Limb (tissue), 2 donors: ENCODE measurements around the gene OR10H2.
A peak's percentile ranks its signal among the peaks of the same experiment; 100 is the strongest.
"Not testable (repeated sequence)": the region's sequence is repeated elsewhere in the genome, so short reads cannot be mapped to it uniquely, and the experiment has no call there.

ENCODE experiments used
- DNase-seq, 2 donors: peaks; one replicate each; pipeline ENCODE4 v3.0.0-alpha.2; 2016; ENCODE audit errors: extremely low spot score in 2 of 2

Gene OR10H2

GRCh38 chr19:15727724-15728123 is at the start of gene OR10H2:
Gene OR10H2 (plus strand): TSS chr19:15728024. CDS start chr19:15728044, 20 bp downstream.
- no peak for DNase-seq

- DNase-seq: no peak
These were observed 48.7 kb upstream of the OR10H2 start for GRCh38 chr19:15679089-15679488.

- not testable (repeated sequence) for DNase-seq
These were observed 48.0 kb upstream of the OR10H2 start for GRCh38 chr19:15679865-15680264.

- DNase-seq: no peak
These were observed 47.1 kb upstream of the OR10H2 start for GRCh38 chr19:15680478-15681322.

- no peak for DNase-seq
These were observed 44.4 kb upstream of the OR10H2 start for GRCh38 chr19:15683411-15683810.

- DNase-seq: no peak
These were observed 43.0 kb upstream of the OR10H2 start for GRCh38 chr19:15684828-15685227.

GRCh38 chr19:15696654-15697194 is 31.1 kb upstream of the OR10H2 start:
- no peak for DNase-seq

- DNase-seq: peak in 1 of 2 donors; percentile 21
These were observed 25.9 kb upstream of the OR10H2 start for GRCh38 chr19:15701757-15702533.

GRCh38 chr19:15702534-15702930 is 25.3 kb upstream of the OR10H2 start:
- DNase-seq: peak; percentile 67 to 76

GRCh38 chr19:15714638-15715037 is 13.2 kb upstream of the OR10H2 start:
- no peak for DNase-seq

- no peak for DNase-seq
These were observed 12.2 kb upstream of the OR10H2 start for GRCh38 chr19:15715642-15716041.

GRCh38 chr19:15717809-15718208 is 10.0 kb upstream of the OR10H2 start:
- DNase-seq: no peak

- no peak for DNase-seq
These were observed 6.6 kb upstream of the OR10H2 start for GRCh38 chr19:15721268-15721667.

- no peak for DNase-seq
These were observed 4.9 kb upstream of the OR10H2 start for GRCh38 chr19:15722956-15723355.

GRCh38 chr19:15730538-15730937 is 2.7 kb downstream of the OR10H2 start:
- no peak for DNase-seq

GRCh38 chr19:15732388-15732787 is 4.6 kb downstream of the OR10H2 start:
- no peak for DNase-seq

GRCh38 chr19:15733895-15734294 is 6.1 kb downstream of the OR10H2 start:
- no peak for DNase-seq

- no peak for DNase-seq
These were observed 9.9 kb downstream of the OR10H2 start, which contains the start of gene OR10H3 for GRCh38 chr19:15737722-15738121. Gene OR10H3 (plus strand): TSS chr19:15737985. CDS start chr19:15741393, 3,408 bp downstream.

- no peak for DNase-seq
These were observed 13.0 kb downstream of the OR10H2 start for GRCh38 chr19:15740785-15741184.

GRCh38 chr19:15748239-15748638 is 20.4 kb downstream of the OR10H2 start:
- no peak for DNase-seq

GRCh38 chr19:15758379-15758778 is 30.6 kb downstream of the OR10H2 start:
- DNase-seq: no peak

- DNase-seq: no peak
These were observed 32.2 kb downstream of the OR10H2 start for GRCh38 chr19:15759962-15760565.
